Sigmoid colon (tissue), 7 donors: Measurements from ENCODE around the gene NPHP1. TPM values are rescaled to one million over a fixed set of nuclear protein-coding genes. Genes with fewer than 3 reads are reported as not detected.

Experiments used
- DNase-seq: peaks from one replicate; pipeline ENCODE4 v3.0.0-alpha.2; 2019
- H3K27ac ChIP-seq, 4 donors: fragments of 200-600 bp; sonication (generic); one replicate each; pipeline ENCODE4 v1.5.1; 2016 to 2019; ENCODE audit warnings: mild to moderate bottlenecking in 1 of 4
- H3K27me3 ChIP-seq, 3 donors: fragments of 200-600 bp; sonication (generic); one replicate each; pipeline ENCODE4 v1.5.1; 2019; ENCODE audit warnings: mild to moderate bottlenecking in 1 of 3
- H3K36me3 ChIP-seq, 4 donors: fragments of 200-600 bp; sonication (generic); one replicate each; pipeline ENCODE4 v1.5.1; 2016 to 2019
- H3K4me1 ChIP-seq, 4 donors: fragments of 200-600 bp; sonication (generic); one replicate each; pipeline ENCODE4 v1.5.1; 2017 to 2019
- H3K4me3 ChIP-seq, 4 donors: fragments of 200-600 bp; sonication (generic); one replicate each; pipeline ENCODE4 v1.5.1; 2017 to 2019; ENCODE audit warnings: mild to moderate bottlenecking in 2 of 4, moderate library complexity in 1 of 4
- H3K9me3 ChIP-seq, 4 donors: fragments of 200-600 bp in 3 of 4; sonication (generic) in 3 of 4; one replicate each; pipeline versions ENCODE4 v1.5.1 to v1.6.1; 2013 to 2019
- CTCF ChIP-seq, 4 experiments: fragments of 450-650 bp in 3 of 4; fragments of 200-600 bp in 1 of 4; IDR thresholded peaks; one replicate each; pipeline ENCODE4 v1.5.1; 2016 to 2019; ENCODE audit warnings: antibody characterized with exemption in 4 of 4, mild to moderate bottlenecking in 3 of 4, moderate library complexity in 2 of 4
- EP300 ChIP-seq, 4 donors: sonication (generic); formaldehyde crosslinking; IDR thresholded peaks; one replicate each; pipeline ENCODE4 v1.6.1; 2017; ENCODE audit warnings: antibody characterized with exemption in 4 of 4
- POLR2A ChIP-seq, 2 donors: fragments of 450-650 bp; IDR thresholded peaks; one replicate each; pipeline ENCODE4 v1.6.1; 2016; ENCODE audit warnings: antibody characterized with exemption in 2 of 2, mild to moderate bottlenecking in 2 of 2, moderate library complexity in 2 of 2
- POLR2AphosphoS5 ChIP-seq, 4 donors: sonication (generic); formaldehyde crosslinking; IDR thresholded peaks; one replicate each; pipeline ENCODE4 v1.6.1; 2017; ENCODE audit warnings: antibody characterized with exemption in 4 of 4
- WGBS, 2 donors: extraction: QIAGEN DNeasy Blood & Tissue Kit; methylation state at CpG; one replicate each; pipeline ENCODE4 v1.1.7; 2013; 5-methylcytosine and 5-hydroxymethylcytosine counted together
- intact Hi-C: fragments of 100-400 bp; cut with DNase I; formaldehyde crosslinking; loops from one replicate; pipeline ENCODE4 v1.15.1; 2023
- polyA plus RNA-seq, 3 donors: library from polyadenylated mRNA; stranded (reverse); fragments of 200-250 nt; gene quantifications; one replicate each; pipeline ENCODE4 v1.2.3, GENCODE V29; 2013
- total RNA-seq, 4 donors: library from RNA; depleted of rRNA; stranded (reverse); fragments of >200 nt; gene quantifications; one replicate each; pipeline ENCODE4 v1.1.0, GENCODE V29; 2016
- donor health status: healthy with polysubstance abuse.
- donor health status: Bipolar disorder and iron deficiency.
- donor health status: healthy.

Gene NPHP1
- total and polyA plus RNA-seq, 7 donors = 0.60 to 12.5 (median 6.1) TPM

- intact Hi-C loops = no loop called here
- H3K9me3 ChIP-seq = no peaks in the 10 kb centered on the region
- peaks cover 0 to 15% (median 13%) of the 10 kb centered on the region in 4 donors for H3K4me1 ChIP-seq
- no peak for DNase-seq
- 13 to 25% methylated on average over 8 of the region's 8 CpGs for WGBS, 2 donors
- no peaks in the 10 kb centered on the region for H3K36me3 ChIP-seq
- H3K27ac ChIP-seq = peak overlapping the region in 1 of 4 donors; percentile 42
- H3K27me3 ChIP-seq = peaks cover 0 to 6% (median 0%) of the 10 kb centered on the region in 3 donors
- TF ChIP-seq EP300 (IDR thresholded peaks at IDR 0.05) (no peak), POLR2A (IDR thresholded peaks at IDR 0.05) (no peak), POLR2AphosphoS5 (IDR thresholded peaks at IDR 0.05) (no peak), CTCF (IDR thresholded peaks at IDR 0.05) (no peak)
- H3K4me3 ChIP-seq = no peak overlapping the region
These were observed 99.0 kb downstream of the NPHP1 start for GRCh38 chr2:110105608-110106467.

GRCh38 chr2:110105183-110105582, 99.6 kb downstream of the NPHP1 start:
- Histone ChIP-seq H3K4me1 (peaks cover 0 to 19% (median 15%) of the 10 kb centered on the region in 4 donors), H3K4me3 (no peak overlapping the region), H3K9me3 (no peaks in the 10 kb centered on the region), H3K27me3 (peaks cover 0 to 6% (median 0%) of the 10 kb centered on the region in 3 donors), H3K36me3 (no peaks in the 10 kb centered on the region), H3K27ac (no peak overlapping the region)
- no peak for DNase-seq
- intact Hi-C loops = no loop called here
- WGBS, 2 donors = 85 to 90% methylated on average over 4 of the region's 4 CpGs
- no peak for TF ChIP-seq EP300 (IDR thresholded peaks at IDR 0.05)
- no peak for TF ChIP-seq POLR2AphosphoS5 (IDR thresholded peaks at IDR 0.05)
- TF ChIP-seq CTCF (IDR thresholded peaks at IDR 0.05) = no peak
- no peak for TF ChIP-seq POLR2A (IDR thresholded peaks at IDR 0.05)

- DNase-seq = no peak
- Histone ChIP-seq H3K36me3 (no peaks in the 10 kb centered on the region), H3K4me1 (peaks cover 0 to 19% (median 15%) of the 10 kb centered on the region in 4 donors), H3K27me3 (peaks cover 0 to 6% (median 0%) of the 10 kb centered on the region in 3 donors), H3K9me3 (no peaks in the 10 kb centered on the region), H3K27ac (no peak overlapping the region), H3K4me3 (no peak overlapping the region)
- intact Hi-C loops = no loop called here
- 85 to 90% methylated on average over 10 of the region's 10 CpGs for WGBS, 2 donors
- TF ChIP-seq EP300 (IDR thresholded peaks at IDR 0.05) (no peak), POLR2A (IDR thresholded peaks at IDR 0.05) (no peak), POLR2AphosphoS5 (IDR thresholded peaks at IDR 0.05) (no peak), CTCF (IDR thresholded peaks at IDR 0.05) (no peak)
These were observed 100.6 kb downstream of the NPHP1 start for GRCh38 chr2:110104025-110104771.

GRCh38 chr2:110103061-110103961, 101.5 kb downstream of the NPHP1 start:
- Histone ChIP-seq H3K4me1 (peaks cover 0 to 19% (median 15%) of the 10 kb centered on the region in 4 donors), H3K36me3 (no peaks in the 10 kb centered on the region), H3K9me3 (no peaks in the 10 kb centered on the region), H3K27ac (peak overlapping the region in 1 of 4 donors; percentile 82), H3K27me3 (peaks cover 0 to 6% (median 0%) of the 10 kb centered on the region in 3 donors), H3K4me3 (no peak overlapping the region)
- 47 to 76% methylated on average over 20 of the region's 20 CpGs for WGBS, 2 donors
- TF ChIP-seq EP300 (IDR thresholded peaks at IDR 0.05) (no peak), POLR2AphosphoS5 (IDR thresholded peaks at IDR 0.05) (no peak), POLR2A (IDR thresholded peaks at IDR 0.05) (no peak), CTCF (IDR thresholded peaks at IDR 0.05) (no peak)
- intact Hi-C loops = no loop called here
- no peak for DNase-seq
